PFSK-1 (cell line): ENCODE results near the gene TBC1D10B.

Source experiments
- POLR2AphosphoS5 ChIP-seq: IDR thresholded peaks from 2 replicates; pipeline ENCODE4 v1.6.1; 2012; ENCODE audit warnings: low read depth, mild to moderate bottlenecking, control low read depth, low read length, moderate library complexity
- SIN3A ChIP-seq: IDR thresholded peaks from 2 replicates; pipeline ENCODE4 v1.6.1; 2012; ENCODE audit warnings: mild to moderate bottlenecking, low read length, moderate library complexity, borderline replicate concordance; ENCODE audit not compliant: insufficient read depth

DNA sequence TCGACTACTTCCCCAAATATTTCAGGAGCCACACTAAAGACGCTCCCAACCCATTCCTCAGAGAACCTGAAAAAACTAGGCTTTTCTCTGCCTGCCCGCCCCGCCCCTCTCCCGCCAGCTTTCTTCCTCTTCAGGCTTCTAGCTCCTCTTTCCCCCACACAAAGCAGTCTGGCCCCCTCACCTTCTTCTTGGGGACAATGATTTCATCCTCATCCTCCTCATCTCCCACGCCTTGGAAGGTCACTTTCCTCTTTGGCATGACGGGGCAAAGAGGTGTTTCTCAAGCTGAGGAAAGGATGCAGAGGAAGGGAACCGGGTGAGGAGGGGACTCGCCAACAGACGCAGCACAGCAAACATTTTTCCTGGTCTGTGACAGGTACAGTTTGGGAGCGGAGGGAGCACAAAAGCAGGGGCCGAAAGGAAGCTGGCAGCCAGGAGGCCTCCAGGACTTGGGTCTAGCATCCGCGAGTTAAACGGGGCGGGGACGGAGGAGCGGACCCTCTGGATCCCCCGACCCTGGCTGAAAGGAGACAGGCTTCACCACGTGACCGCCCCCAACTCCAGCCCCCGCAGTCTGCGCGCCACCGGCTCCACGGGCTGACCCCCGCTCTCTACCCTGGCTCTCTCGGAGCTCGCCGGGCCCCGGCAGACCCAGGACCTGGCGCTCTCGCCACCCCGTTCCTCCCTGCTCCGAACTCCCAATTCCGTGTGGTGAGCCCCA lies 15.7 kb downstream of the TBC1D10B start:
- TF ChIP-seq POLR2AphosphoS5 (no peak), SIN3A (no peak)
